Thyroid gland (tissue), 4 donors: ENCODE measurements around the gene DENND1B. TPM values are rescaled to one million over a fixed set of nuclear protein-coding genes. Genes with fewer than 3 reads are reported as not detected.

Experiments used
- DNase-seq, 2 donors: peaks; one replicate each; pipeline ENCODE4 v3.0.0-alpha.2; 2019
- H3K27ac ChIP-seq, 3 donors: fragments of 200-600 bp; sonication (generic); 1 replicate in 2 of 3; 2 replicates in 1 of 3; pipeline ENCODE4 v1.5.1; 2016 to 2019; ENCODE audit warnings: mild to moderate bottlenecking in 1 of 3, moderate library complexity in 1 of 3
- H3K27me3 ChIP-seq: fragments of 200-600 bp; sonication (generic); one replicate; pipeline ENCODE4 v1.5.1; 2019
- H3K36me3 ChIP-seq, 2 donors: fragments of 200-600 bp; sonication (generic); one replicate each; pipeline ENCODE4 v1.5.1; 2016 to 2019
- H3K4me1 ChIP-seq, 2 donors: fragments of 200-600 bp; sonication (generic); one replicate each; pipeline ENCODE4 v1.5.1; 2017 to 2019
- H3K4me3 ChIP-seq, 3 donors: fragments of 200-600 bp; sonication (generic); replicated peaks in 1 of 3; 1 replicate in 2 of 3; 2 replicates in 1 of 3; pipeline ENCODE4 v1.5.1; 2016; ENCODE audit warnings: mild to moderate bottlenecking in 1 of 3
- H3K9me3 ChIP-seq: fragments of 200-600 bp; sonication (generic); one replicate; pipeline ENCODE4 v1.5.1; 2017
- CTCF ChIP-seq, 6 experiments: fragments of 200-600 bp in 3 of 6; fragments of 450-650 bp in 3 of 6; sonication (generic) in 3 of 6; IDR thresholded peaks; one replicate each; pipeline ENCODE4 v1.5.1; 2016 to 2019; ENCODE audit warnings: antibody characterized with exemption in 6 of 6, mild to moderate bottlenecking in 2 of 6, inconsistent platforms in 1 of 6, moderate library complexity in 1 of 6
- POLR2A ChIP-seq, 2 donors: fragments of 450-650 bp; IDR thresholded peaks; one replicate each; pipeline ENCODE4 v1.6.1; 2017; ENCODE audit warnings: antibody characterized with exemption in 2 of 2, mild to moderate bottlenecking in 2 of 2, moderate library complexity in 1 of 2
- WGBS, 2 donors: methylation state at CpG; one replicate each; pipeline ENCODE4 v1.1.5; 2017; 5-methylcytosine and 5-hydroxymethylcytosine counted together
- intact Hi-C: fragments of 100-400 bp; cut with DNase I; formaldehyde crosslinking; loops from one replicate; pipeline ENCODE4 v1.15.1; 2023
- total RNA-seq, 4 donors: library from RNA; depleted of rRNA; stranded (reverse); fragments of >200 nt; gene quantifications; one replicate each; pipeline ENCODE4 v1.2.3, GENCODE V29; 2016

Gene DENND1B
- total RNA-seq, 4 donors from 2014 or later = 17.5 to 32.3 (median 27.8) TPM

GRCh38 chr1:197675583-197676208 lies 99.6 kb downstream of the DENND1B start:
- DNase-seq = peak in 1 of 2 donors; percentile 6
- Histone ChIP-seq H3K27me3 (no peaks in the 10 kb centered on the region), H3K4me3 (no peak overlapping the region), H3K36me3 (no peaks in the 10 kb centered on the region), H3K9me3 (no peaks in the 10 kb centered on the region), H3K27ac (no peak overlapping the region), H3K4me1 (no peaks in the 10 kb centered on the region)
- intact Hi-C loops = no loop called here
- WGBS, 2 donors = 69 to 71% methylated on average over 5 of the region's 5 CpGs
- TF ChIP-seq POLR2A (IDR thresholded peaks at IDR 0.05) (no peak), CTCF (IDR thresholded peaks at IDR 0.05) (no peak)

DNA sequence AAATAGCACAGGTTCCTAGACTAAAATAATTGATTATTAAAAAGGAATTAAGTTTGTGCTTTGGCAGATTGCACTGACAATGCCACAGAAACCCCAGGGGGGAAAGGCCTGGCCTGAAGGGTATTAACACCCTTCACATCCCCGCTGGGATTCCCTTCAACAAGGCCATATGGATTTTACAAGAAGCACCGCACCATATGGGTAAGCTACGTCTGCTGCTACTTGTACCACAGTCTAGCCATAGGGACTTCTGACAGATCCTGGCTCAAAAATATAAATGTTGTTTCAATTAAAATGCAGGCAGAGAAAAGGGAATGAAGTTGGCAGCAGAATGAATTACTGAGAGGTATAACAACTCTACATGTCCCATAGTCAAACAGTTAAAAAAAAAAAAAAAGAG lies 101.0 kb downstream of the DENND1B start:
- H3K36me3 ChIP-seq = no peaks in the 10 kb centered on the region
- no peak for TF ChIP-seq CTCF (IDR thresholded peaks at IDR 0.05)
- no peak for TF ChIP-seq POLR2A (IDR thresholded peaks at IDR 0.05)
- 97% methylated on average over 3 of the region's 3 CpGs for WGBS, 2 donors
- H3K4me3 ChIP-seq = no peak overlapping the region
- no peak for DNase-seq
- no peak overlapping the region for H3K27ac ChIP-seq
- no peaks in the 10 kb centered on the region for H3K27me3 ChIP-seq
- intact Hi-C loops = no loop called here
- no peaks in the 10 kb centered on the region for H3K4me1 ChIP-seq
- no peaks in the 10 kb centered on the region for H3K9me3 ChIP-seq

DNA sequence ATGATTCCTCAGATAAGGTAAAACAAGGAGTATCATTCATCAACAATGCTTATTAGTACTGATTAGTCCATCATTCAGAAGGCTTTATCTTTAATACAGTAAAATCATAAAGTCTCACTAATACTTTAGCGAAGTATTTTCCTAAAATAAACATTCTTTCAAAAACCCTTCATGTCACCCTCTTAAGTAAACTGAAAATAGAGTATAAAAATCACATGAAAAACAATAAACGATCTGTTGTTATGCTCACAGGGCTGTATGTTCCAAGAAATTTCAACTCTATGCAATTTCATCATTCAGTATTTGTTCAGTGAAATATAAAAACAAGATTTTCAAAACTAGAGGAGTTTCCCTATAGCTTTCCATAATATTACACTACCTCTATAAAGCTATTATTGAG lies 102.0 kb downstream of the DENND1B start:
- H3K27ac ChIP-seq = no peak overlapping the region
- no peak for DNase-seq
- no peak overlapping the region for H3K4me3 ChIP-seq
- H3K36me3 ChIP-seq = no peaks in the 10 kb centered on the region
- WGBS, 2 donors = 86 to 89% methylated on average over 2 of the region's 2 CpGs
- intact Hi-C loops = no loop called here
- no peaks in the 10 kb centered on the region for H3K4me1 ChIP-seq
- no peaks in the 10 kb centered on the region for H3K27me3 ChIP-seq
- TF ChIP-seq CTCF (IDR thresholded peaks at IDR 0.05) = no peak
- no peak for TF ChIP-seq POLR2A (IDR thresholded peaks at IDR 0.05)
- no peaks in the 10 kb centered on the region for H3K9me3 ChIP-seq

GRCh38 chr1:197672347-197672746 lies 102.9 kb downstream of the DENND1B start:
- H3K4me3 ChIP-seq = no peak overlapping the region
- TF ChIP-seq POLR2A (IDR thresholded peaks at IDR 0.05) (no peak), CTCF (IDR thresholded peaks at IDR 0.05) (no peak)
- no peaks in the 10 kb centered on the region for H3K27me3 ChIP-seq
- H3K4me1 ChIP-seq = no peaks in the 10 kb centered on the region
- DNase-seq = no peak
- H3K27ac ChIP-seq = no peak overlapping the region
- intact Hi-C loops = no loop called here
- 96 to 98% methylated on average over 1 of the region's 1 CpG for WGBS, 2 donors
- H3K9me3 ChIP-seq = no peaks in the 10 kb centered on the region
- no peaks in the 10 kb centered on the region for H3K36me3 ChIP-seq

DNA sequence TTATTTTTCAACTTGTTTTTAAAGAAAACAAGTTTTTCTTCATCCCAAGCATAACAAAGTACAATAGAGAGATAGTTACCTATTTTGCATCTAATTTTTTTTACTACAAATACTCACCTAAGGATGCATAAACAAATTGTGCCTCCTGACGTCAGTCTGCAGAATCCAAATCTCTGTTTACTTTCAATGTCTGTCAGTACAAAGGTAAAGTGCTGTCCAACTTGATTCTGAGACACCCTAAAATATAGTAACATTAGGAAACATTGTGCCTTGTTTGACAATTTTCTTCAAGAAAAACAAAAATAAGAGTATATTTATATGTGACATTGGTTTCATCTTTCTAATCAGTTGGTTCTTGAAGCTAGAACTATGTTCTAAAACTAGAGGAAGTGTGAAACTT lies 103.4 kb downstream of the DENND1B start:
- no peak overlapping the region for H3K27ac ChIP-seq
- 98 to 99% methylated on average over 1 of the region's 1 CpG for WGBS, 2 donors
- TF ChIP-seq POLR2A (IDR thresholded peaks at IDR 0.05) (no peak), CTCF (IDR thresholded peaks at IDR 0.05) (no peak)
- no peaks in the 10 kb centered on the region for H3K36me3 ChIP-seq
- H3K4me3 ChIP-seq = no peak overlapping the region
- intact Hi-C loops = no loop called here
- H3K27me3 ChIP-seq = no peaks in the 10 kb centered on the region
- no peak for DNase-seq
- no peaks in the 10 kb centered on the region for H3K4me1 ChIP-seq
- no peaks in the 10 kb centered on the region for H3K9me3 ChIP-seq
